Vagina (tissue), 2 donors: ENCODE results near the gene EPM2AIP1. TPM values are rescaled to one million over a fixed set of nuclear protein-coding genes. Genes with fewer than 3 reads are reported as not detected.

Experiments used
- DNase-seq, 2 donors: peaks; one replicate each; pipeline ENCODE4 v3.0.0-alpha.2; 2017; ENCODE audit errors: extremely low spot score in 2 of 2
- H3K27ac ChIP-seq: fragments of 200-600 bp; sonication (generic); one replicate; pipeline ENCODE4 v1.5.1; 2019
- H3K27me3 ChIP-seq: fragments of 200-600 bp; sonication (generic); one replicate; pipeline ENCODE4 v1.5.1; 2019
- H3K36me3 ChIP-seq, 2 donors: fragments of 200-600 bp; sonication (generic); one replicate each; pipeline ENCODE4 v1.5.1; 2017 to 2019
- H3K4me1 ChIP-seq: fragments of 200-600 bp; sonication (generic); one replicate; pipeline ENCODE4 v1.5.1; 2019
- H3K4me3 ChIP-seq, 2 donors: fragments of 200-600 bp; sonication (generic); 1 replicate in 1 of 2; 2 replicates in 1 of 2; pipeline ENCODE4 v1.5.1; 2016 to 2019
- H3K9me3 ChIP-seq: fragments of 200-600 bp; sonication (generic); one replicate; pipeline ENCODE4 v1.5.1; 2019
- CTCF ChIP-seq, 3 experiments: fragments of 450-650 bp in 2 of 3; fragments of 200-600 bp in 1 of 3; sonication (generic) in 1 of 3; IDR thresholded peaks; one replicate each; pipeline ENCODE4 v1.5.1; 2017 to 2019; ENCODE audit warnings: antibody characterized with exemption in 3 of 3, mild to moderate bottlenecking in 2 of 3, moderate library complexity in 2 of 3
- POLR2A ChIP-seq, 2 donors: fragments of 450-650 bp; IDR thresholded peaks; one replicate each; pipeline ENCODE4 v1.6.1; 2017; ENCODE audit warnings: antibody characterized with exemption in 2 of 2, mild to moderate bottlenecking in 2 of 2, moderate library complexity in 2 of 2
- POLR2AphosphoS5 ChIP-seq, 2 donors: sonication (generic); formaldehyde crosslinking; IDR thresholded peaks; one replicate each; pipeline ENCODE4 v1.9.0; 2017; ENCODE audit warnings: antibody characterized with exemption in 2 of 2, mild to moderate bottlenecking in 2 of 2, low read depth in 1 of 2; ENCODE audit not compliant: insufficient read depth in 1 of 2
- intact Hi-C: fragments of 100-400 bp; cut with DNase I; formaldehyde crosslinking; loops from one replicate; pipeline ENCODE4 v1.15.1; 2023
- total RNA-seq: library from RNA; depleted of rRNA; stranded (reverse); fragments of >200 nt; gene quantifications from one replicate; pipeline ENCODE4 v1.2.3, GENCODE V29; 2016

The EPM2AIP1 gene
- total RNA-seq, 1 donor from 2014 or later = 10.8 TPM

GRCh38 chr3:36981006-36981405 is 11.9 kb downstream of the EPM2AIP1 start:
- Histone ChIP-seq H3K9me3 (no peaks in the 10 kb centered on the region), H3K36me3 (peaks cover 0 to 45% of the 10 kb centered on the region in 2 donors), H3K4me3 (no peak overlapping the region), H3K27me3 (no peaks in the 10 kb centered on the region), H3K27ac (no peak overlapping the region), H3K4me1 (no peaks in the 10 kb centered on the region)
- no peak for TF ChIP-seq POLR2AphosphoS5 (IDR thresholded peaks at IDR 0.05; ENCODE audit: insufficient read depth in 1 of 2, low read depth in 1 of 2)
- no peak for TF ChIP-seq POLR2A (IDR thresholded peaks at IDR 0.05)
- no peak for TF ChIP-seq CTCF (IDR thresholded peaks at IDR 0.05)
- intact Hi-C loops = no loop called here
- DNase-seq = no peak

- intact Hi-C loops = no loop called here
These were observed 19.8 kb downstream of the EPM2AIP1 start for GRCh38 chr3:36973139-36973538.

GRCh38 chr3:36972163-36972562 is 20.8 kb downstream of the EPM2AIP1 start:
- Histone ChIP-seq H3K4me3 (no peak overlapping the region), H3K27ac (no peak overlapping the region), H3K4me1 (peaks cover 9% of the 10 kb centered on the region), H3K36me3 (no peaks in the 10 kb centered on the region), H3K9me3 (no peaks in the 10 kb centered on the region), H3K27me3 (no peaks in the 10 kb centered on the region)
- DNase-seq = no peak
- TF ChIP-seq POLR2AphosphoS5 (IDR thresholded peaks at IDR 0.05; ENCODE audit: insufficient read depth in 1 of 2, low read depth in 1 of 2) (no peak), CTCF (IDR thresholded peaks at IDR 0.05) (no peak), POLR2A (IDR thresholded peaks at IDR 0.05) (no peak)
- intact Hi-C loops = no loop called here

More at GRCh38 chr3:36973139-36973538, 19.8 kb downstream of the EPM2AIP1 start:
- no peak for TF ChIP-seq POLR2A (IDR thresholded peaks at IDR 0.05)
- TF ChIP-seq POLR2AphosphoS5 (IDR thresholded peaks at IDR 0.05; ENCODE audit: insufficient read depth in 1 of 2, low read depth in 1 of 2) = no peak
- no peak for TF ChIP-seq CTCF (IDR thresholded peaks at IDR 0.05)
- Histone ChIP-seq H3K9me3 (no peaks in the 10 kb centered on the region), H3K4me3 (no peak overlapping the region), H3K4me1 (peaks cover 9% of the 10 kb centered on the region), H3K36me3 (no peaks in the 10 kb centered on the region), H3K27me3 (no peaks in the 10 kb centered on the region), H3K27ac (no peak overlapping the region)
- no peak for DNase-seq

- Histone ChIP-seq H3K4me3 (no peak overlapping the region), H3K27ac (no peak overlapping the region), H3K9me3 (no peaks in the 10 kb centered on the region), H3K36me3 (no peaks in the 10 kb centered on the region), H3K4me1 (peaks cover 9% of the 10 kb centered on the region), H3K27me3 (no peaks in the 10 kb centered on the region)
- no peak for DNase-seq
- intact Hi-C loops = no loop called here
- TF ChIP-seq POLR2A (IDR thresholded peaks at IDR 0.05) (no peak), POLR2AphosphoS5 (IDR thresholded peaks at IDR 0.05; ENCODE audit: insufficient read depth in 1 of 2, low read depth in 1 of 2) (no peak), CTCF (IDR thresholded peaks at IDR 0.05) (no peak)
These were observed 23.1 kb downstream of the EPM2AIP1 start for GRCh38 chr3:36969540-36970432.

- TF ChIP-seq CTCF (IDR thresholded peaks at IDR 0.05) (no peak), POLR2A (IDR thresholded peaks at IDR 0.05) (no peak), POLR2AphosphoS5 (IDR thresholded peaks at IDR 0.05; ENCODE audit: insufficient read depth in 1 of 2, low read depth in 1 of 2) (no peak)
- H3K27me3 ChIP-seq = no peaks in the 10 kb centered on the region
- H3K4me1 ChIP-seq = peaks cover 9% of the 10 kb centered on the region
- no peak for DNase-seq
- H3K9me3 ChIP-seq = no peaks in the 10 kb centered on the region
- H3K4me3 ChIP-seq = no peak overlapping the region
- no peak overlapping the region for H3K27ac ChIP-seq
- no peaks in the 10 kb centered on the region for H3K36me3 ChIP-seq
- intact Hi-C loops = no loop called here
These were observed 23.8 kb downstream of the EPM2AIP1 start for GRCh38 chr3:36969085-36969484.
